ENCODE measurements around the gene ARHGEF11.
A peak's percentile ranks its signal among the peaks of the same experiment; 100 is the strongest.
"Not testable (repeated sequence)": the region's sequence is repeated elsewhere in the genome, so short reads cannot be mapped to it uniquely, and the experiment has no call there.

Gene ARHGEF11

DNA sequence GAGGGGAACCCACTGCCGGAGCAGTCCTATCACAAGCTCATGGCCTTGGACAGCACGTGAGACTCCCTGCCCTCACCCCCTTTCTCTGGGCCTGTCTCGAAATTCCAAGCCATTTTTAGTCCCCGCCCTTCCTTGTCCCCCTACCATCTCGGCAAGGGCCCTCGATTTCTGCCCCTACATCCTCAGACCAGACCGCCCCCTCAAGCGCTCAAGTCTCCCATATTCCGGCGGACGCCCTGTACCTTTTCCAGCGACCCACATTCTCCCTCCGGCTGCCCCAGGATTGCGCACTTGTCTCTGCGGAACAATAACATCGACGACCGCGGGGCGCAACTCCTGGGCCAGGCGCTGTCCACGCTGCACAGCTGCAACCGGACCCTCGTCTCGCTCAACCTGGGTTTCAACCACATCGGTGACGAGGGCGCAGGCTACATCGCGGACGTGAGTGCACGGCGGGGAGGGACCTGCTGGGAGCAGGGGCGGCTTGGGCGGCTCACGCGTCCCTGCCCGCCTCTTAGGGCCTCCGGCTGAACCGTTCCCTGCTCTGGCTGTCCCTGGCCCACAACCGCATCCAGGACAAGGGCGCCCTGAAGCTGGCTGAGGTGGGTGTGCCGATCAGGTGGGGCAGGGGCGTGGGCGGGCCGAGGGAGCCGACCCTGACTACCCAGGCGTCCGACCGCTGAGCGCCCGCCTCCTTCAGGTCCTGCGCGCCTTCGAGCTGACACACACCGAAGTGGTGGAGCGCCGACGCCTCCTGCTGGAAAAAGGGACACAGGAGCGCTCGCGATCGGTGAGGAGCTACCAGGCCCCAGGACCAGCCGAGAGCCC is 118.1 kb downstream of the ARHGEF11 start:
- peak; percentile 41 for DNase-seq

DNA sequence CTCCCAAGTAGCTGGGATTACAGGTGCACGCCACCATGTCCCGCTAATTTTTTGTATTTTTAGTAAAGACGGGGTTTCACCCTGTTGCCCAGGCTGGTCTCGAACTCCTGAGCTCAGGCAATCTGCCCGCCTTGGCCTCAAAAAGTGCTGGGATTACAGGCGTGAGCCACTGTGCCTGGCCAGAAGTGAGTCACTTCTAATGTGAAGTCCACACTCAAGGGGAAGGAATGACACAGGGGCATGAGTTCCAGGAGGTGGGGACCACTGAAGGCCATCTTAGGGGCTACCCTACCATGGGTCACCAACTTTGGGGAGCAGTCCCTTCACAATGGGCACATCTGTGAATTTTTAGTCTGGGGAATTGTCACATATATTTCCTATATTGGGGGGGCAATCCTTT is 118.8 kb downstream of the ARHGEF11 start:
- DNase-seq = not testable (repeated sequence)

DNA sequence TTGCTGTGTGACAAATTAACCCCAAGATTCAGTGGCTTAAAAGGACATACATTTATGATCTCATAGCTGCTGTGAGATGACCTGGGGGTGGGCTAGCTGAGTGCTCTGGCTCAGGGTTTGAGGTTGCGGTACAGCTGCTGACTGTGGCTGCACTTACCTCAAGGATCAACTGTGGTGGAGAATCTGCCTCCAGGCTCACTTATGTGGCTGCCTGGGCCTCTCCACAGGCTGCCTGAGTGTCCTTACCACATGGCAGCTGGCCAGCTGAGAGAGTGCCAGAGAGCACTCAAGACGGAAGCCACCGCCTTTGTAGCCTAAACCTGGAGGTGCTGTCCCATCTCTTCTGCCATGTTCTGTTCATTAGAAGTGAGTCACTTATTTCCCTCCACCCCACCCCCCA is 119.4 kb downstream of the ARHGEF11 start:
- DNase-seq = no peak

DNA sequence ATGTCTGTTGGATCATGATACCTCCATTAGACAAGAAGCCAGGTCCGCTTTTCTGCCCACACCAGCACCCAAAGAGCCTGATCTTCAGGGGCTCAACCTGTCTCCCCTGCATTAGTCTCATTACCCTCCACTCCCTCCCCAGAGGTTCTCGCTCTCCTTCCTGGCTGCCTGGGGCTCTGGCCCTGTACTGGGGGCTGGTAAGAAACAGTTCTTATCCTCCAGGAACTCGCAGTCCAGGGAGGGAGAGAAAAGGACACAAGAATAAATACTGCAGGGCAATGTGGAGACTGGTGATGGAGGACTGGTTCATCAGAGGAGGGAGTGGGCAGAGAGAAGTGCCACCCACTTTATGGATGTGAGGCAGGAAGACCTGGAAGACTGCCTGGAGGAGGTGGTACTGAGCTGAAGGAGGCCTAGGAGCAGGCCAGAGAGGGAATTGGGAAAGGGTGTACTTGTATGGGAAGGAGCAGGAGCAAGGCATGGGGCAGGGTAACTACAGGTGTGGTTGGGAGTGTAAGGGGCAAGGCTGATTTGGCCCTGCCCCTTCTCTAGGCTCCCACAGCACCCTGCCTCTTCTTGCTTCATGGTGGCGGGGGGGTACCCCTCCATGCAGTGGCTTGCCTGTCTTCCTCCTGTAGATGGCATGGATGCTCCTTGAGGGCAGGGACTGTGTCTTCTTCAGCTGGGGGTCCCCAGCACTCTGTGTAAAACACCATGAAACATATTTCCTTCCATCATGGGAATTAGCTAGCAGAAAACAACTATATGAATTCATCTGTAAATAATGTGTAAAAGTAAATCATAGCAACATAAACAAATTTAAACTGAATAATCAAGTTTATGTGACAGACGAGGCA is 120.2 kb downstream of the ARHGEF11 start:
- no peak for DNase-seq

DNA sequence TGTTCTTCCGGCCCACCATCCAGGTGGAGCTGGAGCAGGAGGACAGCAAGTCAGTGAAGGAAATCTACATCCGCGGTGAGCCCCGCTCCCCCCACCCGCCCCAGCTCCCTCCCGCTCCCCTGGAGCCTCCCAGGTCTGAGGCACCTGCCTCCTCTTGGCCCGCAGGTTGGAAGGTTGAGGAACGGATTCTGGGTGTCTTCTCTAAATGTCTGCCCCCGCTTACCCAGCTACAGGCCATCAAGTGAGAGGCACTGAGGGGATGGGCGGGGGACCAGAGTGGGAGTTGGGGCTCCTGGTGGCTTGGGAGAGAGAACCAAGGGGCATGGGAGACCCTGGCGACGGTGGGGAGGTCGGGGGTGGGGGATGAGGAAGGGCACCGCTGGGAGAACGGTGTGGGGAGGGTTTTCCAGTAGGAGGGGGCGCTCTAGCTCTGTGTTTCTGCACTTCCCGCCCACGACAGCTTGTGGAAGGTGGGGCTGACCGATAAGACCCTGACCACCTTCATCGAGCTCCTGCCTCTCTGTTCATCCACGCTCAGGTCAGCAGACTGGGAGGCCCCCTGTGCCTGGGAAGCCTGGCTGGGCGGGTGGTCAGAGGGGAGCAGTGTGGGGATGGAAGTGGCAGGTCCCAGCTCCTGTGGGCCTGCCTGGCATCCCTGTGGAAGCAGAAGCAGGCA is 120.9 kb downstream of the ARHGEF11 start:
- DNase-seq = no peak

DNA sequence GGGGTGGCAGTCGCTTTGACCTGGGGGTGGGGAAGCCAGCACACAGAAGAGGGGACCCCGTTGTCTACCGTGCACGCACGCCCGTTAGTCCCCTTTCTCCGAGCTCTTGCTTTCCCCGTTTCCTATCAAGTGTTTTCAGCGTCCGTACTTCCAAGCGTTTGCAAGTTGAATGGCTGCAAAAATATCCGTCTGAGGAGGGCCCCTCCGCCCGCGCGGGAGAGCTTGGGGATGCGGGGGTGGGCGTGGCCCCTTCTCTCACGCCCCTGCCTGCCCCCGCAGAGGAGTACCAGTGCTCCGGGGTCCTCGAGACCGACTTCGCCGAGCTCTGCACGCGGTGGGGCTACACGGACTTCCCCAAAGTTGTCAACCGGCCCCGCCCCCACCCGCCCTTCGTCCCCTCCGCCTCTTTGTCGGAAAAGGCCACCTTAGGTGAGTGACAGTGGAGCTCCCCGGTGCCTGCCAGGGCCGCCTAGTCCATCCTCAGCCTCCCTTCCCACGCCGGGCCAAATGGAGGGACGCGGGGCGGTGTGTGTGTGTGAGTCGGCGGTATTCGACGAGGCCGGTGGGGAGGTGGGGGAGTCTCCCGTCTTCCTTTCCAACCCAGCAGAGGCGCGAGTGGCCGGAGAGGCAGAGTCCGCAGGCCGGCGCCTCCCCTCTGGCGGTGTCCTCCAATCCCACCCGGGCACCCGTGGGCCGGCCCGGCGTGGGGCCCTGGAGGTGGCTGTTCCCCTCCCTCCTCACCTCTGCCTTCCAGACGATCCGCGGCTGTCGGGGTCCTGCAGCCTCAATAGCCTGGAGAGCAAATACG is 121.7 kb downstream of the ARHGEF11 start:
- no peak for DNase-seq

DNA sequence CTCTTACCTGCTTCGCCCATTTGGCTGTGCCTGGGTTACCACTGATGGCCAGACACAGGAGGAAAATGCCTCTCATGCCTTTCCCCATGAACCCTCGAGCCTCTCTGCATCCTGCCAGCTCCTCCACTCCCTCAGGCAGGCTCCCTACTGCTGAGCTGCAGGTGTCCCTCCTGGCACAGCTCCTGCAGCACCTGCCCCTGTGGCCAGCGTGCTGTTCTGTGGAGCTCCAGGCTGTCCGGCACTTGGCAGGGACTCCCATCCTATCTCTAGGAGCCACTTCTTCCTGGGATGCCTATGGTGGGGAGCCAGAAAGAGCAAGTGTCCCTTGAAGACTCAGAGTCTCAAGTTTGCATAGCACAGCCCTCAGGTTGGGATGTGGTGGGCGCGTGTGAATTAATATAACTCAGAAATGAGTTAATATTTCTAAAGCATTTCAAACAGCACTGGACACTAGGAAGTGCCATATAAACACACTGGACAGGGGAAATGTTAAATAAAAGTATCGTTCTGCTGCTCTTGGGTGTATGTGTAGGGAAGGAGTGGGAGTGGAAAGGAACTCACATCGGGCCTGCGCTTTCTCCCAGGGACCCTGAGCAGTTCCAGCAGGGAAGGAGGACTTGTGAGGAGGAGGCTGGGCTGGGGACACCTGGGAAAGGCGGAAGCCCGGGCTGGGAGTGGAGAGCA is 122.4 kb downstream of the ARHGEF11 start:
- no peak for DNase-seq

DNA sequence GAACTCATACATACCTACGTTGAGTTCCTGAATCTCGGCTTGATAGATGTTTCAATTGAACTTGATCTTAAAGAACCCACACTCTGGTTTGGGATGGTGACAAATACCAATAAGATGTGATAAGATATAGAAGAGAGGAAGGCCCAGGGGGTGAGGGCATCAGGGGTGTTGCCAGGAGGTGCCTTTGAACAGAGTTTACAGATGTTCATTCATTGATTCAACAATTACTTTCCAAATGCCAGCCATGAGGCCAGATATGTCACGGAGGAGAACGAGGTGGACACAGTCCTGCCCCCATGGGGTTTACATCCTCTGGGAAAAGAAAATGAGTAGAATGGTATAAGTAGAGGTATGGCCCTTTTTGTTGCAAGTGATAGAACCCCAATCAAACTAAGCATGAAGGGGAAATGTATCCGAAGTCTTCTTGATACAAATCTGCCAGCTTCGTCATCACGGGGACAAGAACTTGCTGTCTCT is 124.5 kb downstream of the ARHGEF11 start:
- DNase-seq = no peak

DNA sequence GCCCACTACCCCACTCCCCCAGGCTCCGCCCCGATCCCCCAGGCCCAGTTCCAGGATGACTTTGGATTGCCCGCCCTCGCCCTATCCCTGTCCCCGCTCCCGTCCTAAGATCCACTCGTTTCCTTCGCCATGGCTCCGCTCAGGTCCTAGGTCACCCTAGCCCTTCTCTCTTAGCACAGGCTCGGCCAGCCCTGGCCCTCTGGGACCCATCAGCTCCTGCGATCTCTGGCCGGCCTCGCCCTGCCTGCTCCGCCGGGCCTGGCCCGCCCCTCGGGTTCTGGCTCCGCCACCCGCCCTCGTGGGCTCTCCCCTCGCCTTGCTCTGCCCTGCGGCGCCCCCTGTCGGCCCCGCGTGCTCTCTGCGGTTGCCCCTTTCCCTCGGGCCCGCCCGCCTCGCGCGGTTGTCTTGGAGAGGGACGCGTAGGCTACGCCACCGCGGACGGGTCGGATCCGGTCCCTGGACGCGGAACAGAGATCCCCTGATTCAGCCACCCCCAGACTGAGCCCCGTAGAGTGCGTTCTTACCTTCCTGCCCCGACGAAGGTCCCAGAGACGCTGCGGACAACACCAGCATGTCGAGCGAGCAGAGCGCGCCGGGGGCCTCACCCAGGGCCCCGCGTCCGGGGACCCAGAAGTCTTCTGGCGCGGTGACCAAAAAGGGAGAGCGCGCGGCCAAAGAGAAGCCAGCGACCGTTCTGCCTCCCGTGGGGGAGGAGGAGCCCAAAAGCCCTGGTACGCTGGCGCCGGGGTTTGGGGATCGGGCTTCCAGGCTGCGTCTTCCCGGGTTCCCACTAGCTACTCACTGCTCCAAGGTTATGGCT is 125.1 kb downstream of the ARHGEF11 start, which contains the start of gene LRRC71:
LRRC71 (plus strand) TSS at position 400 of the 820 bp plus-strand sequence; CDS start at position 572, 172 bp downstream.
- DNase-seq = peak; percentile 31

DNA sequence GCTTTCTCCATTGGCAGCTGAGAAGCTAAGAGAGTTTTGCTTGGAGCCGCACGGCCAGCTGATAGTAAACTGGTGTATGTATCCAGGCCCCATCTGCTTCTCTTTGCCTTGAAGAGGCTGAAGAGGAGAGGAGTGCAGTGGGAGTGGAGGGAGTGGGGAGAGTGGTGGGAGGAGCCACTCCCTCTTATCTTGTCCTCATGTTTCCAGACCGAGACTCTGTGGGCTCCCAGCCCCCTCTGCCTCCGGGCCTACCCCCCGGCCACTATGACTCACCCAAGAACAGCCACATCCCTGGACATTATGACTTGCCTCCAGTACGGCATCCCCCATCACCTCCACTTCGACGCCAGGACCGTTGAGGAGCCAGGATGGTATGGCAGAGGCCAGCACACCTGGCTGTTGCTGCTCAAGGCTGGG is 131.1 kb downstream of the ARHGEF11 start:
- DNase-seq = no peak

DNA sequence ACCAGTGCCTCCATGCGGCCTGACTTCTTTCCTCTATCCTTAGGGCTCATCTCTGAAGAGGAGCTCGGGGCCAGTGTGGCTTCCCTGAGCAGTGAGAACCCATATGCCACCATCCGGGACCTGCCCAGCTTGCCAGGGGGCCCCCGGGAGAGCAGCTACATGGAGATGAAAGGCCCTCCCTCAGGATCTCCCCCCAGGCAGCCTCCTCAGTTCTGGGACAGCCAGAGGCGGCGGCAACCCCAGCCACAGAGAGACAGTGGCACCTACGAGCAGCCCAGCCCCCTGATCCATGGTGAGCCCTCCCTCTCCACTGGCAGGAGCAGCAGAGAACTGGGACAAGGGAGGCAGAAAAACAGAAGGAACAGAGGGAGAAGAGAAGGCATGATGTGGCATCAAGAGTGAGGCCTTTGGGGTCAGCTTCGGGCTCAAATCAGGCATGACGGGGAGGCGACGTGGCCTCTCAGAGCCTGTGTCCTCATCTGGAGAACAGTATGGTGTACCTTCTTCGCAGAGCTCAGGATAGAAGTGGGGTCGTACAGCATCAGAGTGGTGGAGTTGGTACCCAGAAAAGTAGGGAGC is 131.6 kb downstream of the ARHGEF11 start:
- DNase-seq = no peak

DNA sequence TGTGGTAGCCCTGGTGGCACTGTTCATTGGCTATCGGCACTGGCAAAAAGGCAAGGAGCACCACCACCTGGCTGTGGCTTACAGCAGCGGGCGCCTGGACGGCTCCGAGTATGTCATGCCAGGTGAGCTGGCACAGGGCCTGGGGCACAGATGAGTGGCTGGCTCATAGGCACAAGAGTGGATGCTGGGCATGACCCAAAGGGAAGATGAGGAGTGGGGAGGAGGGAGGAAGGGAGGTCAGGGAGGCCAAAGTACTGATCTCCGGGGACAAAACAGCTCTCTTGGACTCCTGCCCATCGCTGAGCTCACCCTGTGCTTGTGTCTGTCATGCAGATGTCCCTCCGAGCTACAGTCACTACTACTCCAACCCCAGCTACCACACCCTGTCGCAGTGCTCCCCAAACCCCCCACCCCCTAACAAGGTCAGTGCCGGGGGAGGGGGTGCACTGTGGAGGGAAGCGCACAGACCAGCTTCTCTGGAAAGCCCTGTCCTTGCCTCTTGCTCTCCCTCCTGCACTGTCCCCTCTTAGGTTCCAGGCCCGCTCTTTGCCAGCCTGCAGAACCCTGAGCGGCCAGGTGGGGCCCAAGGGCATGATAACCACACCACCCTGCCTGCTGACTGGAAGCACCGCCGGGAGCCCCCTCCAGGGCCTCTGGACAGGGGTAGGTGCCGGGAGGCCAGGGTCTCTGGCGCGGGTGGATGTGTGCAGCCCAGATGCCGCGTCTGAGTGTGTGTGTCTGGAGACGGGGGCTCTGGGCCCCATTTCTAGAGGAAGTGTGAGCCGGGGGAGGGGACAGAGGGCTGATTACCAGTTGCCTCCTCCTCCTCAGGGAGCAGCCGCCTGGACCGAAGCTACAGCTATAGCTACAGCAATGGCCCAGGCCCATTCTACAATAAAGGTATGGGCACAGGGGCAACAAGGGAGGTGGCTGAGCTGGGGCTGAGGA is 132.4 kb downstream of the ARHGEF11 start:
- DNase-seq = no peak

DNA sequence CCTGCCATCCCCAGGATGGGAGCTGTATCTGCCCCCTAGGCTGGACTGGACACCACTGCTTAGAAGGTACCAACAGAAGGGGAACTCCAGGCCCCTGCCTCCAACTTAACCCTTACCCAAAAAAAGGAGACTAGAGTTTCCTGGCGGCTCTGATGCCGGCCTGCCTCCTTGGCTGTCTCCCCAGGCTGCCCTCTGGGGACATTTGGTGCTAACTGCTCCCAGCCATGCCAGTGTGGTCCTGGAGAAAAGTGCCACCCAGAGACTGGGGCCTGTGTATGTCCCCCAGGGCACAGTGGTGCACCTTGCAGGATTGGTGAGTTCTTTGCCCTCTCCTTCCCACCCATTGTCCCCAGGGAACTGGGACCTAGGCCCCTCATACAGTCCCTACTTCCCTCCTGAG is 133.2 kb downstream of the ARHGEF11 start:
- no peak for DNase-seq

DNA sequence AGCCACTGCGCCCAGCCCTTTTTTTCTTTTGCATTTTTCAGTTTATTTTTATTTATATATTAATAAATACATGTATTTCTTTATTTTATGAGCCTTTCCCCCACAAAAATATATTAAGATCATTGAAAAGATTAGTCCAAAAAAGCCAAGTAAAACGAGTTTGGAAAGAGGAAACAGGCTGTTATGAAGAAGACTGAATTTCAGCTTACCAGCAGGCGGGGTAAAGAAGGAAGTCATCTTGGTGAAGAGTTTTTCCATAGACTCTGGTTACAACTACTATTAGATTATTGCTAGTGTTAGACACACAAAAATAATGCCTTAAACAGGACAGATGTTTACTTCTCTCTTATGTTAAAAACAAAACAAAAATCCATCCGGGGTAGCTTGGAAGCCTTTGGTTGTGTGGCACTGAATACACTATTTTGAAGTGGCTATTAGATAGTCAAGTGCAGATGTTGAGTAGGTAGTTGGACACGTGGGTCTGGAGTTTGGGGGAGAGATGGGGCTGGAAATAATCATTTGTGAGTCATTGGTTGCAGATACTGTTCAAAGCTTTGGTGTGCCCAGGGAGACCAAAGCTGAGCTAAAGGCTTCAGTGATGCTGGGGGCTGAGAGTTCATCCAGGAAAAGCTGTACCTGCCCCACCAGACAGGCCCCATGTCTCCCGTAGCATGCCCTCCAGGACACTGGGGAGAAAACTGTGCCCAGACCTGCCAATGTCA is 133.8 kb downstream of the ARHGEF11 start:
- no peak for DNase-seq

DNA sequence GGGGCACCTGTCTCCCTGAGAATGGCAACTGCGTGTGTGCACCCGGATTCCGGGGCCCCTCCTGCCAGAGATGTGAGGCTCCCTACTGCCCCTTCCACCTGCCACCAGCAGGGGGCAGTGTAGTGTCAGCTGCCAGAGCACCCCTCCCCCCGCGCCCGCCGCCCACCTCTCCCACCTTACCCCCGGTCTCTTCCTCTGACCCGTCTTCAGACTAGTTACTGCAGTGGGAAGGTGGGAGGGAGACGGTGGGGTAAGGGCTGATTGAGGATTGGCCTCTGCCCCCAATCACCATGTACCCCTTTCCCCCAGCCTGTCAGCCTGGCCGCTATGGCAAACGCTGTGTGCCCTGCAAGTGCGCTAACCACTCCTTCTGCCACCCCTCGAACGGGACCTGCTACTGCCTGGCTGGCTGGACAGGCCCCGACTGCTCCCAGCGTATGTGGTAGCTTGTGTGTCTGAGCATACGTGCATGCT is 135.2 kb downstream of the ARHGEF11 start:
- DNase-seq = peak; percentile 36

DNA sequence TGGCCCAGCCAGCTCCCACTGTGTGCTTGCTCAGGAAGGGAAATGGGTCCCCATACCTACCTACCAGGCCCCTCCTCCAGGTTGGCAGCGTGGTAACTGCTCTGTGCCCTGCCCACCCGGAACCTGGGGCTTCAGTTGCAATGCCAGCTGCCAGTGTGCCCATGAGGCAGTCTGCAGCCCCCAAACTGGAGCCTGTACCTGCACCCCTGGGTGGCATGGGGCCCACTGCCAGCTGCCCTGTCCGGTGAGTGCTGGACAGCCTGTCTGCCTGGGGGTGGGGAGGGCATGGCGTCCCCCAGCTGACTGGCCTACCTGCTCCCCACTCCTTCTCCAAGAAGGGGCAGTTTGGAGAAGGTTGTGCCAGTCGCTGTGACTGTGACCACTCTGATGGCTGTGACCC is 135.9 kb downstream of the ARHGEF11 start:
- no peak for DNase-seq

DNA sequence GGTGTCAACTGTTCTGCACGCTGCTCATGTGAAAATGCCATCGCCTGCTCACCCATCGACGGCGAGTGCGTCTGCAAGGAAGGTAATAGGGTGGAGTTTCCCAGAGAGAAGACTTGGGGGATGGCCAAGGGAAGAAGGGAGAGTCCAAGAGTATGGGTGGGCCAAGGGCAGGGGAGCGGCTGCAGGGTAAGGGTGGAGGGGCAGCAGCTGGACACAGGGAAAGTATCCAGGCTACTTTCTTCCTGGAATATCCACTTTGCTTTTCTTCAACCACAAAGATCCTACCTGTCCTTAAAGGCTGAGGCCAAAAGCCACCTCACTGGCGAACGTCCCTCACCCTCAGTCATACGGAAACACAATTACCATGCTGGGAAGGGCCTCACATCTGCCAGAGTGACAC is 136.6 kb downstream of the ARHGEF11 start:
- DNase-seq = no peak

DNA sequence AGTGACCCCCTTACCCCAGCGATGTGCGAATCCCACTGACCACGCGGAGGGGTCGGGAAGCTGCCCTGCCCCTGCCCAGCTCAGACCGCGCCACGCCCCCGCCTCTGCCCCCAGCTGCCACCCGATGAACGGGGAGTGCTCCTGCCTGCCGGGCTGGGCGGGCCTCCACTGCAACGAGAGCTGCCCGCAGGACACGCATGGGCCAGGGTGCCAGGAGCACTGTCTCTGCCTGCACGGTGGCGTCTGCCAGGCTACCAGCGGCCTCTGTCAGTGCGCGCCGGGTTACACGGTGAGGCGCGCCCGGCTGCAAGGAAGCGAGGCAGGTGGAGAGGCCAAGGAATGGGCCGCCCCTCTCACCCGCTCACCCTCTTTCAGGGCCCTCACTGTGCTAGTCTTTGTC is 137.0 kb downstream of the ARHGEF11 start:
- no peak for DNase-seq

All from effector CD8-positive, alpha-beta T cell (primary cell).